A172 (cell line): ENCODE results near the gene RNF20. TPM values are rescaled to one million over a fixed set of nuclear protein-coding genes. Genes with fewer than 3 reads are reported as not detected.

Source experiments
- DNase-seq: peaks from one replicate; pipeline ENCODE4 v3.0.0-alpha.2; 2015; ENCODE audit warnings: low spot score
- total RNA-seq: library from RNA; depleted of rRNA; stranded (reverse); fragments of >200 nt; shearing (Covaris generic); gene quantifications from 2 replicates; pipeline ENCODE4 v1.2.3, GENCODE V29; 2014; rRNA removed

RNF20 gene
- total RNA-seq, 1 experiment from 2014 or later, result 57.7 TPM

DNA sequence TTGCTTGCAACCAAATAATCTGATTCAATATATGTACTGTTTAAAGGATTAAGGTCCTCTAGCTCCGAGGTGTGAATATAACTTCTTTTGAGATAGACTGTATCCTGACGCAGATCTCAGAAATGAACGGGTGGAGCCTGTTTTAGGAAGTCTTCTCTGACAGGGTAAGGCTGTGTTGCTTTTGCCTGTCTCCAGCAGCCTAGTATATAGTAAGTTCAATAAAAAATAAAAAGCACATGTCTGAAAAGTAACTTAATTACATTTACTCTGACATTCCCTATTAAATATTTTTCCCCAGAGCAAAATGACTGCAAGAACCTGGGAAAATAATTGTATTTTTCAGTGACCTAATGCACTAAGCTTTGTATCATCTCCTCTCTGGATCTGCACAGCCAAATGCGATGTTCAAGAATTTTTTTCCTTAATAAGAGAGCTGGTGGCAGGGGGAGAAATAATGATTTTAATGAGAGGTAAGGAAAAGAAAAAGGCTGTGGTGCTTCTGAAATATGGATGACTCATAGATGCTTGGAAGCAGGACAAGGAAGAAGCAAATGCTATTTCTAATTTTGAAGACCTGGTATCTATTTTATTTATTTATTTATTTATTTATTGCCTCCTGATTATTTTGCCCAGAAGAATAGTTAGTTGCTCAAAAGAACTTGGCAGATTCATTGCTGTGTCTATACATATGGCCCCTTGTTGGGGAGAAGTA lies 53.8 kb downstream of the RNF20 start:
- no peak for DNase-seq

DNA sequence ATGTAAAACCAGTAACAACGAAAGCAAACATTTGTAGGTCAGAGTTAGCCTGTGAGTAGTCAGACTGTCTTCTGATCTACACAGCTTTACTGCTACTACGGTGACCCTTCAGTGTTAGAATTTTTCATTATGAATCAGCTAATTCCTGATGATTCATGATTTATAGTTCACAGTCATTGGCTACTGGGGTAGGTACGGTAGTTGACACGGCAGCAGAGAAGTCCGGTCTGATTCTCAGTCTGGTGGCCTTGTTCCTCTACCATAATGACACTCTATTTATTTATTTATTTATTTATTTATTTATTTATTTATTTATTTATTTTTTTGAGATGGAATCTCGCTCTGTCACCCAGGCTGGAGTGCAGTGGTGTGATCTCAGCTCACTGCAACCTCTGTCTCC lies 56.4 kb downstream of the RNF20 start:
- DNase-seq, result peak; percentile 69

DNA sequence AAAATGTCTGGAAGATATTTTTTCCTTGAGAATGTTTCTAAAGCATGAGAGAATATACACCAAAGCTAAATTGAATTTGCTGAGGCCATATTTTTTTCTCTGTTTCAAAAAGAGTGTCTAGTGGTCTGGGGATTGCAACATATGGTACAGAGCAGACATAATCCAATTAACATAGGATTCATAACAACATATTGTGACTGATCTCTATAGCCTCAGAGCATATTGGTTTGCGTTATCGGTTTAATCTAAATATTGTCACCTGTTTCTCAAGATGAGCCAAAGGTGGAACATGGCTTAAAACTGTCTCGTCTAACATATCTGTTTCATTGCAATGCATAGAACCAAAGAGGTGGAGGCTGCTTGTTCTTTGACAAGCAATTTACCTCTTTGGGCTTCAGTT lies 57.2 kb downstream of the RNF20 start:
- DNase-seq, result no peak

DNA sequence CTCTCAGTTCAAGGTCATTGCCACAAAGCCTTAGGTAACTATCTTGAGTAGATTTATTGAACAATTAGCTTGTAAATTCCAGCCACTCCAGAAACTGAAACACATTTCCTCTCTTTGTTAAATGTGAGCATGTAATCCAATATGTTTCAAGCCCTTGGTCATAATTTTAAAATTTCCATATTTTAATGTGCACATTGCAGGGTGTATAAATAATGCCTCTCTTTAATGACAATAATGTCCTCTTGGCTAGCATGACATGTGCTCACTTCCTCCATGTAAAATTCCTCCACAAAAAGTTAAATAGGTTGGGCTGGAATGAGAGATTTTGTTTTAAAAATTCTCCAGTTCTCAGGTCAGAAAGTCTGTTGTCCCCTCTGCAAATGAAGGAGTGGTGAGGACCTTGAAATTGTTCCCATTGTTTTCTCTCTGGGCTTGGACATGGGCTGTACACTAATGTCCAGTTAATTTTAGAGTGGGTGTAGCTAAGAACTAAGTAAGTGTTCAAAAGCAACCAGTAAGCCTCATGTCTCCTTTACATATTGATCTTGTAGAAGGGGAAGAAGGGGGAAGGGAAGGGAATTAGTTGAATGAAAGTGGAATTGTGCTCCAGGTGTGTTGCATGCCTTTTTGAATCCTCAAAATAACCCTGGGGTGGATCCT lies 58.3 kb downstream of the RNF20 start:
- DNase-seq, result no peak

DNA sequence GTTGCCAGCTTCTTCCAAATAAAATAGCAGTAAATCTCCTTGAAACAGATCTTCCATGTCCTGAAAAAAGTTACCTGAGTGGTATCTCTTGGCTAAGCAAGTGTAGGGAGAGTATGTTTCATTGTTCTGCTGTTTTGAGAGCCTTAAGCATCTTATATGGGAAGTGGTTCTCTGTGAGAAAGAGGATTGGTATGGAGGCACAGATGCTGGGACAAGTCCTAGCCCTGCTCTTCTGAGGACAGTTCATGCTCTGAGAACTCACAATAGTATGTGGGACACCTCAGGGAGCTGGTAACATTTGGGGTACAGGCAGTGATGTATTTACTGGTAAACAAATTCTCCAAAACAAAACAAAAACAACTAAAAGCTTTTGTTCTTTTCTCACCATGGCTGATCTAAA lies 59.1 kb downstream of the RNF20 start:
- no peak for DNase-seq

DNA sequence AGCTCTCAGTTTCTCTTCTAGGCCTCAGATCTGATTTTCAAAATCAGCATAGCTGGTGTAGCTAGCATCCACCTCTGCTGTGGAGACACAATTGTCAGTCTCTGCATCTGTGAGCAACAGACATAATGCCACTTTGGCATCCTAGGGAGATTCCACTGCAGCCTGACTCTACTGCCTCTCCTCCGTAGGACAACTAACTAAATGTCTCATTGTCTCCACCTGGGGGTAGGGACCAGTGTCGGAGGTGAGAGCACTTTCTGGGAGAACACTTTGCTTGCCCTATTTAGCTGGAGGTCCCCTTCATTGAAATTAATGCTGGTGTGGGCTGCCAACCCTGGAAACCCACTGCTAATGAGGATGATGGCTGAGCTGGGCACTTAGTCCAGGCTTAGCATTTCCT lies 59.7 kb downstream of the RNF20 start:
- no peak for DNase-seq

DNA sequence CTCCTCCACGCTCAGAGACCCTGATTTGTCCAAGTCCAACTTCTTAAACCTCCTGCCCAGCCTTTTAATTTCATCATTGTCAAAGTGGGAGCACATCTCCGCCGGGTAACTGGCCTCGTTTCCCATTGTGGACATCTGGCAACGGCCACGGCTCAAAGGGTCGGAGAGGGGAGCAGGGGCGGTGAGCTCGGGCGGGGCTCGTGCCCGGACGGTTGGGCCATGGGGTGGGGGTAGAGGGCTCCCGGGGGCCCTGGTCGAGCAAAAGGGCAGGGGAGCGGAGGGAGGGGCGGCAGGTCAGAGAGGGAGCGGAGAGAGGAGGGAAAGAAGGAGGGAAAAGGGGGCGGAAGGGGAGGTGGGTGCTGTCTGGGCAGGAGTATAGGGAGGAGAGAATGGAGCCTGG lies 61.1 kb downstream of the RNF20 start, which contains the start of gene PPP3R2:
PPP3R2 (minus strand) TSS at position 174 of the 400 bp plus-strand sequence; CDS start at position 126, 48 bp downstream.
- no peak for DNase-seq

DNA sequence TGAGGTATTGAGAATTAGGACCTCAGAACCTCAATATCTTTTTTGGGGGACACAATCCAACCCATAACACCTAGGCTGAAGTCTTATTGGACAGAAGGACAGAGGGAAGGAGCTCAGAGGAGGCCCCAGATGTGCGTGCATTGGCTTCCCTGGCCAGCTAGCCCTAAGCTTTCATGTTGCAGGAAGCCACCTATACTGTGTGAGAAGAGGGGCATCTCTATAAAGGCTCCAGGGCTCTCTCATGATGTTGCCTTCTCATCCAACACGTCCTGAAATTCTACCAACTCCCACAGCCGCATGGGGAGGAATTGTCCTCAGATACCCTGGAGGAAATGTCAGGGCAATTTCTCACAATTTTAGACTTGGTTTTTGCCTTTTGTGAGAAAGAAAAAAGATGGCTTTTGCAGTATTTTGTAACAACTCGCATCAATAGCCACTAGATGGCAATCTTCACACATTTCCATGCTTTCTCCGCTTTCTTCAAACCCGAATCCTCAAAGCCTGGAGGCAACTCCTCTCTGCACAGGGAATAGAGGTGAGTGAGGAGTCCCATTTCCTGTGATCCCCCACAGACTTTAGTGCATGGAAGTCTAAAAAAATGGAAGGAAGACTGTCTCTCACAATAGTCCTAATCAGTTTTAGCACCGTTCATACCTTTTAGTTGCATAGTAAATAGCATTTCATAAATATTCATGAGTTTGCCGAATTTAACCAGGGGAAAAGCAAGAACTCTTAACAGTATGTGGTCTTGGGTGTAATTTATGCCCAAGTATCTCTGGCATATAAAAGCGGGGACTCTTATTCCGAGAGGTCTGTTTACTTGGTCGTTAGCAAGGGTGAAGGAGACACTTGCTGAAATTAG lies 68.5 kb downstream of the RNF20 start:
- DNase-seq, result peak; percentile 62

DNA sequence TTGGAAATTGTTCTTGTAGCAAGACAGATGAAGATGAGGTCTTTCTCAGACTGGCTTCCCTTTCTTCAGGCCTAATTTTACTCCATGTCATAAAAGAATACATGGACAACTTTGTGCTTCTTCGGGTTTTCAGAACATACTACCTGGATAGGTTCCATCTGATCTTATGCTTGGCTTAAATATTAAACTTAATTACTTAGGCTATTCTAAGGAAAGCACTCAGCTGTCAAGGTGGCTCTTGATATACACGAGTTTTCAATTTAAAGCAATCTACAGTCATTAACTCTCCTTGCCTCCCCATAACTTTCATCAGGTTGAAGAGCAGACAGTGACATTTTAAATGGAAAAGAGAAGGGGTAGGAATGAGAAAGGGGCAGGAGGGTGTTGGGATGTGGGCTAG lies 70.6 kb downstream of the RNF20 start:
- no peak for DNase-seq

DNA sequence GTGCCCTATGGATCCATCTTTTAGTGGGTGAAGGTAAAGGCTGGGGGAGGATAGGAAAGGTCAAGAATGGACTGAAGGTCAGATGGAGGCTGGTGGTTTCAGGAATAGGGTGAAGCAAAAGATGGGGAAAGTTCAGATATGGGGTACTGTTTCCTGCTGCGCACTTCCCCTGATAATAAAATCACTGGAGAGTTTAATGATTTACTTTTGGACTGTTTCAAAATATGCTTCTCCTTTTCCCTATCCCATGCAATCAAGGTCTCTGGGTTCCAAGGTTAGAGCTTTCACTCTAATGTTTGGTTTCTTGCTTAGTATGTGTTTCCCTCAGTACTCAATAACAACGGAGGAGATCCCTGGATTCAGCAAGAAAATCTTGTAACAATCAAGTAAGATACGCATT lies 71.9 kb downstream of the RNF20 start:
- no peak for DNase-seq

Other genes with a start within 250 kb of the RNF20 start
- not detected in 2 replicates for gene BAAT, start 148.8 kb upstream of the RNF20 start, total RNA-seq
- gene MRPL50, start 135.2 kb upstream of the RNF20 start, total RNA-seq, result 38.5 and 38.7 TPM in 2 replicates
- gene ZNF189, start 135.0 kb upstream of the RNF20 start, total RNA-seq, result 23.7 and 28.0 TPM in 2 replicates
- gene ALDOB, start 98.1 kb upstream of the RNF20 start, total RNA-seq, result not detected in 2 replicates
- gene PPP3R2, start 61.1 kb downstream of the RNF20 start, total RNA-seq, result not detected in 2 replicates
- gene GRIN3A, start 204.8 kb downstream of the RNF20 start, total RNA-seq, result not detected in 2 replicates